HepG2 (cell line): ENCODE data around the gene AANAT. TPM values are rescaled to one million over a fixed set of nuclear protein-coding genes. Genes with fewer than 3 reads are reported as not detected.

ENCODE experiments used
- ATAC-seq: fragments of 200-7000 bp; cut with Tn5 transposase; 3 replicates; pipeline ENCODE4 v1.9.1; 2020; ENCODE audit warnings: mild to moderate bottlenecking, moderate library complexity
- BruUV-seq: library from RNA; stranded (reverse); fragments of 400-500 nt; replicated peaks from 2 replicates; lab custom pipeline; 2021; lab: Mats Ljungman, UMichigan
- CTCF ChIA-PET: fragments of 300-600 bp; formaldehyde crosslinking; extraction: SDS; loops from one replicate; lab custom pipeline; 2021; ENCODE audit warnings: low total read pairs, inconsistent platforms, low intra/inter-chr PET ratio; lab: Yijun Ruan, JAX
- POLR2A ChIA-PET: fragments of 350-600 bp; sonication (Branson Sonifier 250); formaldehyde crosslinking; loops from one replicate; lab custom pipeline; 2020; ENCODE audit warnings: antibody characterized with exemption, inconsistent platforms; lab: Yijun Ruan, JAX
- DNase-seq: peaks from one replicate; pipeline ENCODE4 v3.0.0-alpha.2; 2015; ENCODE audit warnings: low spot score
- FAIRE-seq: peaks from 3 replicates; lab custom pipeline; 2011; peaks lifted over from hg19 to GRCh38; lab: Jason Lieb, UNC
- H2AFZ ChIP-seq: one replicate; pipeline ENCODE4 v1.6.1; 2011; ENCODE audit warnings: low read length, inconsistent platforms
- H3K27ac ChIP-seq: fragments of 300-600 bp; 3 replicates; pipeline ENCODE4 v1.8.0; 2011; ENCODE audit warnings: mixed run types, mild to moderate bottlenecking, mixed read lengths, low read length, inconsistent platforms; ENCODE audit not compliant: insufficient read depth; ENCODE audit errors: extremely low read length
- H3K27me3 ChIP-seq, 2 experiments: fragments of 200-600 bp in 1 of 2; 2 replicates in 1 of 2; 3 replicates in 1 of 2; pipeline versions ENCODE4 v1.6.0 to v1.8.0; 2011; ENCODE audit warnings: low read length in 2 of 2, mild to moderate bottlenecking in 2 of 2, moderate library complexity in 2 of 2, inconsistent platforms in 1 of 2; ENCODE audit not compliant: insufficient read depth in 2 of 2, control insufficient read depth in 1 of 2
- H3K36me3 ChIP-seq, 2 experiments: fragments of 200-600 bp in 1 of 2; replicated peaks in 1 of 2; 2 replicates in 1 of 2; 3 replicates in 1 of 2; pipeline versions ENCODE4 v1.5.1 to v1.8.0; 2011; ENCODE audit warnings: low read length in 2 of 2, inconsistent platforms in 1 of 2; ENCODE audit not compliant: insufficient read depth in 2 of 2, control insufficient read depth in 1 of 2
- H3K4me1 ChIP-seq: 2 replicates; pipeline ENCODE4 v1.5.1; 2012; ENCODE audit warnings: low read length, inconsistent platforms; ENCODE audit not compliant: insufficient read depth
- H3K4me2 ChIP-seq: 2 replicates; pipeline ENCODE4 v1.6.0; 2011; ENCODE audit warnings: low read depth, low read length, inconsistent platforms
- H3K4me3 ChIP-seq, 3 experiments: fragments of 200-600 bp in 1 of 3; sonication (generic), shearing (Covaris generic) in 1 of 3; replicated peaks in 1 of 3; 2 replicates each; pipeline ENCODE4 v1.5.1; 2011 to 2016; ENCODE audit warnings: low read length in 3 of 3, inconsistent platforms in 2 of 3, low read depth in 2 of 3, mild to moderate bottlenecking in 2 of 3, control low read depth in 1 of 3, mixed read lengths in 1 of 3; ENCODE audit not compliant: insufficient read depth in 1 of 3
- H3K79me2 ChIP-seq: one replicate; pipeline ENCODE4 v1.6.1; 2011; ENCODE audit warnings: low read length, inconsistent platforms; ENCODE audit not compliant: insufficient read depth
- H3K9ac ChIP-seq: 2 replicates; pipeline ENCODE4 v1.6.0; 2011; ENCODE audit warnings: mild to moderate bottlenecking, low read depth, low read length, inconsistent platforms; ENCODE audit not compliant: insufficient read depth
- H3K9me3 ChIP-seq: 2 replicates; pipeline ENCODE4 v1.5.1; 2012; ENCODE audit warnings: mild to moderate bottlenecking, low read length
- H4K20me1 ChIP-seq: 2 replicates; pipeline ENCODE4 v1.6.0; 2011; ENCODE audit warnings: inconsistent platforms, mild to moderate bottlenecking, low read length, moderate library complexity; ENCODE audit not compliant: insufficient read depth
- CBX5 ChIP-seq: sonication (generic); formaldehyde crosslinking; IDR thresholded peaks from 2 replicates; pipeline ENCODE4 v1.4.0; 2020; ENCODE audit warnings: missing genetic modification reagents, borderline replicate concordance
- CERS6 ChIP-seq: sonication (generic); formaldehyde crosslinking; IDR thresholded peaks from 2 replicates; pipeline ENCODE4 v1.5.0; 2020; ENCODE audit warnings: missing genetic modification reagents
- CSRNP1 ChIP-seq: sonication (generic); formaldehyde crosslinking; IDR thresholded peaks from 2 replicates; pipeline ENCODE4 v1.8.1; 2023; ENCODE audit warnings: mild to moderate bottlenecking, missing genetic modification reagents
- E2F1 ChIP-seq: sonication (generic); formaldehyde crosslinking; IDR thresholded peaks from 2 replicates; pipeline ENCODE4 v1.5.0; 2020; ENCODE audit warnings: missing genetic modification reagents
- HDAC6 ChIP-seq: fragments of 200-600 bp; sonication (generic); IDR thresholded peaks from 2 replicates; pipeline ENCODE4 v1.7.0; 2017; ENCODE audit warnings: mild to moderate bottlenecking, antibody characterized with exemption, low read length, low read depth
- TBX2 ChIP-seq: sonication (generic); formaldehyde crosslinking; IDR thresholded peaks from 2 replicates; pipeline ENCODE4 v1.5.0; 2020; ENCODE audit warnings: missing genetic modification reagents, mild to moderate bottlenecking, borderline replicate concordance
- ZNF609 ChIP-seq: sonication (generic); formaldehyde crosslinking; IDR thresholded peaks from 2 replicates; pipeline ENCODE4 v1.4.0; 2020; ENCODE audit warnings: mild to moderate bottlenecking, missing genetic modification reagents, borderline replicate concordance
- WGBS: methylation state at CpG from one replicate; pipeline ENCODE4 v1.1.6; 2017; ENCODE audit warnings: low lambda C conversion rate; 5-methylcytosine and 5-hydroxymethylcytosine counted together
- in situ Hi-C: cut with HindIII; loops from 2 replicates; pipeline ENCODE4 v1.10.0; 2017; ENCODE audit warnings: low pct_unique_long_range_greater_than_20kb; ENCODE audit not compliant: extremely low pct_ligation_motif_present
- intact Hi-C: fragments of 100-400 bp; cut with micrococcal nuclease; formaldehyde crosslinking; loops from one replicate; pipeline ENCODE4 v1.10.0; 2022; ENCODE audit not compliant: unreplicated experiment
- polyA plus RNA-seq, 8 experiments: library from polyadenylated mRNA; depleted of rRNA in 3 of 8; stranded (reverse) in 7 of 8; unstranded in 1 of 8; fragments of >200 nt; fragmentation: Illumina TruSeq in 4 of 8; extraction: Trizol in 4 of 8; gene quantifications; 2 replicates each; pipeline versions ENCODE4 v1.2.1 to v1.2.3, GENCODE V29; 2011 to 2016; ENCODE audit warnings: low read depth in 4 of 8, missing spikeins in 1 of 8, mixed read lengths in 1 of 8; ENCODE audit not compliant: insufficient read depth in 1 of 8
- total RNA-seq, 5 experiments: library from RNA; depleted of rRNA; stranded (reverse); fragments of >200 nt; fragmentation: Illumina TruSeq; extraction: Trizol; gene quantifications; 2 replicates each; pipeline ENCODE4 v1.2.3, GENCODE V29; 2016; ENCODE audit warnings: low read depth in 1 of 5

The AANAT gene
- total and polyA plus RNA-seq, 2 of the 13 experiments (the other 11 are each of a cell fraction or from before 2014, with no cell fraction given), result 0.07 TPM; not detected in 1

GRCh38 chr17:76449126-76449525 lies 18.3 kb upstream of the AANAT start:
- no TSS peak for BruUV-seq
- CTCF ChIA-PET, result no interaction called here
- POLR2A ChIA-PET, result interaction anchor here (1.2 kb wide), 1 partner anchor 59 kb away, joined by 3 read pairs; no protein-coding TSS in a partner anchor
- H3K9ac ChIP-seq, result no peak overlapping the region
- no peaks in the 10 kb centered on the region for H3K27me3 ChIP-seq
- H3K79me2 ChIP-seq, result peaks cover 84% of the 10 kb centered on the region
- H3K27ac ChIP-seq, result no peak overlapping the region
- no peak for DNase-seq
- no peak overlapping the region for H3K4me2 ChIP-seq
- 97% methylated on average over 6 of the region's 6 CpGs for WGBS
- no peak for FAIRE-seq
- in situ Hi-C loops (no loop called here), intact Hi-C loops (no loop called here)
- peaks cover 76% of the 10 kb centered on the region for H3K4me1 ChIP-seq
- no peaks in the 10 kb centered on the region for H3K9me3 ChIP-seq
- H4K20me1 ChIP-seq, result peaks cover 68% of the 10 kb centered on the region
- H3K4me3 ChIP-seq, result no peak overlapping the region
- H2AFZ ChIP-seq, result no peak overlapping the region
- ATAC-seq, result no peak
- peaks cover 0 to 9% of the 10 kb centered on the region in 2 experiments; a peak in 3 of 5 replicates for H3K36me3 ChIP-seq
- TF ChIP-seq ZNF609 (CRISPR knock-in tag), result no peak
- no peak for TF ChIP-seq E2F1 (CRISPR knock-in tag)
- no peak for TF ChIP-seq CBX5
- TF ChIP-seq CSRNP1 (CRISPR knock-in tag), result no peak
- TF ChIP-seq CERS6 (CRISPR knock-in tag), result no peak
- no peak for TF ChIP-seq TBX2
- TF ChIP-seq HDAC6, result no peak
